ENCODE results near the gene PDE4D.

PDE4D gene

GRCh38 chr5:59712836-59713497 lies 180.6 kb downstream of the PDE4D start:
- TF ChIP-seq CTCF (IDR thresholded peaks at IDR 0.05; ENCODE audit: insufficient read depth, low read length, poor library complexity, severe bottlenecking): no peak
- Histone ChIP-seq H3K36me3 (ENCODE audit: control insufficient read depth, insufficient read depth, low read length) (no peaks in the 10 kb centered on the region), H3K27me3 (replicated peaks; ENCODE audit: control insufficient read depth, insufficient read depth, low read length) (no peaks in the 10 kb centered on the region), H3K4me3 (replicated peaks; ENCODE audit: low read depth, low read length) (no peak overlapping the region)
- no peak for DNase-seq (ENCODE audit: extremely low read depth, insufficient read length)

GRCh38 chr5:59711310-59711709 lies 182.2 kb downstream of the PDE4D start:
- no peak for TF ChIP-seq CTCF (IDR thresholded peaks at IDR 0.05; ENCODE audit: insufficient read depth, low read length, poor library complexity, severe bottlenecking)
- Histone ChIP-seq H3K36me3 (ENCODE audit: control insufficient read depth, insufficient read depth, low read length) (no peaks in the 10 kb centered on the region), H3K4me3 (replicated peaks; ENCODE audit: low read depth, low read length) (no peak overlapping the region), H3K27me3 (replicated peaks; ENCODE audit: control insufficient read depth, insufficient read depth, low read length) (no peaks in the 10 kb centered on the region)
- DNase-seq (ENCODE audit: extremely low read depth, insufficient read length): no peak

GRCh38 chr5:59709846-59710245 lies 183.7 kb downstream of the PDE4D start:
- H3K27me3 ChIP-seq (replicated peaks; ENCODE audit: control insufficient read depth, insufficient read depth, low read length): no peaks in the 10 kb centered on the region
- no peaks in the 10 kb centered on the region for H3K36me3 ChIP-seq (ENCODE audit: control insufficient read depth, insufficient read depth, low read length)
- TF ChIP-seq CTCF (IDR thresholded peaks at IDR 0.05; ENCODE audit: insufficient read depth, low read length, poor library complexity, severe bottlenecking): no peak
- DNase-seq (ENCODE audit: extremely low read depth, insufficient read length): no peak
- H3K4me3 ChIP-seq (replicated peaks; ENCODE audit: low read depth, low read length): no peak overlapping the region

GRCh38 chr5:59709346-59709821 lies 184.1 kb downstream of the PDE4D start:
- no peaks in the 10 kb centered on the region for H3K36me3 ChIP-seq (ENCODE audit: control insufficient read depth, insufficient read depth, low read length)
- no peaks in the 10 kb centered on the region for H3K27me3 ChIP-seq (replicated peaks; ENCODE audit: control insufficient read depth, insufficient read depth, low read length)
- no peak for DNase-seq (ENCODE audit: extremely low read depth, insufficient read length)
- no peak for TF ChIP-seq CTCF (IDR thresholded peaks at IDR 0.05; ENCODE audit: insufficient read depth, low read length, poor library complexity, severe bottlenecking)
- no peak overlapping the region for H3K4me3 ChIP-seq (replicated peaks; ENCODE audit: low read depth, low read length)

GRCh38 chr5:59704936-59705335 lies 188.6 kb downstream of the PDE4D start:
- no peak for DNase-seq (ENCODE audit: extremely low read depth, insufficient read length)
- H3K4me3 ChIP-seq (replicated peaks; ENCODE audit: low read depth, low read length): no peak overlapping the region
- no peaks in the 10 kb centered on the region for H3K27me3 ChIP-seq (replicated peaks; ENCODE audit: control insufficient read depth, insufficient read depth, low read length)
- no peaks in the 10 kb centered on the region for H3K36me3 ChIP-seq (ENCODE audit: control insufficient read depth, insufficient read depth, low read length)
- no peak for TF ChIP-seq CTCF (IDR thresholded peaks at IDR 0.05; ENCODE audit: insufficient read depth, low read length, poor library complexity, severe bottlenecking)

- H3K36me3 ChIP-seq (ENCODE audit: control insufficient read depth, insufficient read depth, low read length): no peaks in the 10 kb centered on the region
- DNase-seq (ENCODE audit: extremely low read depth, insufficient read length): no peak
- H3K27me3 ChIP-seq (replicated peaks; ENCODE audit: control insufficient read depth, insufficient read depth, low read length): no peaks in the 10 kb centered on the region
- no peak overlapping the region for H3K4me3 ChIP-seq (replicated peaks; ENCODE audit: low read depth, low read length)
- no peak for TF ChIP-seq CTCF (IDR thresholded peaks at IDR 0.05; ENCODE audit: insufficient read depth, low read length, poor library complexity, severe bottlenecking)
Measured at GRCh38 chr5:59703789-59704188, 189.7 kb downstream of the PDE4D start.
